ENCODE results near the gene CFAP77.

CFAP77 gene

GRCh38 chr9:132606066-132606465 lies 196.1 kb downstream of the CFAP77 start:
- no peak for DNase-seq

- no peak for DNase-seq
Observed at GRCh38 chr9:132609184-132609583, 199.2 kb downstream of the CFAP77 start.

- DNase-seq: no peak
Observed at GRCh38 chr9:132609829-132610228, 199.8 kb downstream of the CFAP77 start.

GRCh38 chr9:132610661-132611060 lies 200.7 kb downstream of the CFAP77 start:
- DNase-seq: no peak

- no peak for DNase-seq
Observed at GRCh38 chr9:132614324-132614723, 204.3 kb downstream of the CFAP77 start.

GRCh38 chr9:132615774-132616173 lies 205.8 kb downstream of the CFAP77 start:
- DNase-seq: no peak

- DNase-seq: no peak
Observed at GRCh38 chr9:132616725-132617124, 206.7 kb downstream of the CFAP77 start.

- no peak for DNase-seq
Observed at GRCh38 chr9:132622159-132622558, 212.1 kb downstream of the CFAP77 start.
